ENCODE measurements around the gene GNL2. TPM values are rescaled to one million over a fixed set of nuclear protein-coding genes. Genes with fewer than 3 reads are reported as not detected.

The GNL2 gene
- total and polyA plus RNA-seq, 10 of the 15 experiments (the other 5 are each of a cell fraction or from before 2014, with no cell fraction given), result 64.2 to 167 (median 88.2) TPM

- TF ChIP-seq, protein P1, sequence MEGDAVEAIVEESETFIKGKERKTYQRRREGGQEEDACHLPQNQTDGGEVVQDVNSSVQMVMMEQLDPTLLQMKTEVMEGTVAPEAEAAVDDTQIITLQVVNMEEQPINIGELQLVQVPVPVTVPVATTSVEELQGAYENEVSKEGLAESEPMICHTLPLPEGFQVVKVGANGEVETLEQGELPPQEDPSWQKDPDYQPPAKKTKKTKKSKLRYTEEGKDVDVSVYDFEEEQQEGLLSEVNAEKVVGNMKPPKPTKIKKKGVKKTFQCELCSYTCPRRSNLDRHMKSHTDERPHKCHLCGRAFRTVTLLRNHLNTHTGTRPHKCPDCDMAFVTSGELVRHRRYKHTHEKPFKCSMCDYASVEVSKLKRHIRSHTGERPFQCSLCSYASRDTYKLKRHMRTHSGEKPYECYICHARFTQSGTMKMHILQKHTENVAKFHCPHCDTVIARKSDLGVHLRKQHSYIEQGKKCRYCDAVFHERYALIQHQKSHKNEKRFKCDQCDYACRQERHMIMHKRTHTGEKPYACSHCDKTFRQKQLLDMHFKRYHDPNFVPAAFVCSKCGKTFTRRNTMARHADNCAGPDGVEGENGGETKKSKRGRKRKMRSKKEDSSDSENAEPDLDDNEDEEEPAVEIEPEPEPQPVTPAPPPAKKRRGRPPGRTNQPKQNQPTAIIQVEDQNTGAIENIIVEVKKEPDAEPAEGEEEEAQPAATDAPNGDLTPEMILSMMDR (IDR thresholded peaks at IDR 0.05 in 2 of 3, conservative IDR thresholded peaks at IDR 0.05 in 1 of 3; ENCODE audit: control insufficient read depth in 2 of 3, extremely low read depth in 1 of 3, insufficient read depth in 1 of 3, low read depth in 3 of 3, low read length in 3 of 3), result no peak
- peak; percentile 68; the same call in 1 of the 2 replicates for TF ChIP-seq CHD2 (IDR thresholded peaks at IDR 0.05; ENCODE audit: borderline replicate concordance, low read depth, low read length)
- no peak for TF ChIP-seq BMI1 (IDR thresholded peaks at IDR 0.05; ENCODE audit: borderline replicate concordance)
- TF ChIP-seq HDAC2 (IDR thresholded peaks at IDR 0.05), result peak; percentile 84; the same call in 1 of the 2 replicates
- no peak for TF ChIP-seq RFX5 (IDR thresholded peaks at IDR 0.05; ENCODE audit: low read depth, low read length)
- no peak for TF ChIP-seq RCOR1 (conservative IDR thresholded peaks at IDR 0.05; ENCODE audit: low read depth, low read length)
- TF ChIP-seq FOXM1 (IDR thresholded peaks at IDR 0.05; ENCODE audit: low read depth, low read length), result peak; percentile 83
- no peak for TF ChIP-seq ZNF592 (IDR thresholded peaks at IDR 0.05)
- no peak; the same call in 1 of the 2 replicates for TF ChIP-seq SMC3 (IDR thresholded peaks at IDR 0.05; ENCODE audit: borderline replicate concordance, low read length)
- TF ChIP-seq E4F1 (IDR thresholded peaks at IDR 0.05; ENCODE audit: borderline replicate concordance, partially characterized antibody), result peak; percentile 55
- TF ChIP-seq MTA2 (IDR thresholded peaks at IDR 0.05; ENCODE audit: low read depth), result peak; percentile 85
- TF ChIP-seq E2F4 (IDR thresholded peaks at IDR 0.05; ENCODE audit: low read depth, low read length), result peak; percentile 97
- peak; percentile 40; the same call in 1 of the 2 replicates for TF ChIP-seq SPI1 (IDR thresholded peaks at IDR 0.05; ENCODE audit: borderline replicate concordance, insufficient read depth, low read depth, low read length)
- peak; percentile 55; the same call in 1 of the 2 replicates for TF ChIP-seq SREBF2 (IDR thresholded peaks at IDR 0.05; ENCODE audit: low read length)
- TF ChIP-seq, protein P2, sequence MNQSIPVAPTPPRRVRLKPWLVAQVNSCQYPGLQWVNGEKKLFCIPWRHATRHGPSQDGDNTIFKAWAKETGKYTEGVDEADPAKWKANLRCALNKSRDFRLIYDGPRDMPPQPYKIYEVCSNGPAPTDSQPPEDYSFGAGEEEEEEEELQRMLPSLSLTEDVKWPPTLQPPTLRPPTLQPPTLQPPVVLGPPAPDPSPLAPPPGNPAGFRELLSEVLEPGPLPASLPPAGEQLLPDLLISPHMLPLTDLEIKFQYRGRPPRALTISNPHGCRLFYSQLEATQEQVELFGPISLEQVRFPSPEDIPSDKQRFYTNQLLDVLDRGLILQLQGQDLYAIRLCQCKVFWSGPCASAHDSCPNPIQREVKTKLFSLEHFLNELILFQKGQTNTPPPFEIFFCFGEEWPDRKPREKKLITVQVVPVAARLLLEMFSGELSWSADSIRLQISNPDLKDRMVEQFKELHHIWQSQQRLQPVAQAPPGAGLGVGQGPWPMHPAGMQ (IDR thresholded peaks at IDR 0.05; ENCODE audit: borderline replicate concordance), result no peak
- TF ChIP-seq SIN3A (IDR thresholded peaks at IDR 0.05; ENCODE audit: low read depth, low read length), result peak; percentile 97
Measured at GRCh38 chr1:37553927-37554808, 41.6 kb downstream of the GNL2 start, which contains the start of gene SNIP1 (continued).
